OCI-LY1 (cell line): ENCODE measurements around the gene C1QTNF9.

ENCODE experiments used
- H2AFZ ChIP-seq: fragments of 200-600 bp; sonication (generic), shearing (Covaris generic); 2 replicates; pipeline ENCODE4 v1.6.0; 2014; ENCODE audit warnings: antibody characterized with exemption, mild to moderate bottlenecking, low read length
- H3F3A ChIP-seq: fragments of 200-600 bp; sonication (generic), shearing (Covaris generic); 2 replicates; pipeline ENCODE4 v1.6.0; 2014; ENCODE audit warnings: mild to moderate bottlenecking, antibody characterized with exemption, low read length, moderate library complexity; ENCODE audit not compliant: insufficient read depth
- H3K27ac ChIP-seq: fragments of 200-600 bp; sonication (generic); 2 replicates; pipeline ENCODE4 v1.5.1; 2014; ENCODE audit warnings: low read length, mixed run types, mild to moderate bottlenecking, low read depth; ENCODE audit not compliant: poor library complexity, severe bottlenecking
- H3K27me3 ChIP-seq: fragments of 200-600 bp; sonication (generic); 2 replicates; pipeline ENCODE4 v1.6.0; 2014; ENCODE audit warnings: antibody characterized with exemption, mild to moderate bottlenecking, low read length, moderate library complexity; ENCODE audit not compliant: insufficient read depth
- H3K36me3 ChIP-seq: fragments of 200-600 bp; sonication (generic); 2 replicates; pipeline ENCODE4 v1.6.1; 2014; ENCODE audit warnings: mild to moderate bottlenecking, antibody characterized with exemption, low read length, moderate library complexity, mixed read lengths; ENCODE audit not compliant: insufficient read depth
- H3K4me1 ChIP-seq: fragments of 200-600 bp; sonication (generic); 2 replicates; pipeline ENCODE4 v1.5.1; 2014; ENCODE audit warnings: mild to moderate bottlenecking, low read length, moderate library complexity; ENCODE audit not compliant: insufficient read depth, severe bottlenecking
- H3K4me2 ChIP-seq: fragments of 200-600 bp; sonication (generic), shearing (Covaris generic); 2 replicates; pipeline ENCODE4 v1.6.1; 2014; ENCODE audit warnings: low read length
- H3K4me3 ChIP-seq: fragments of 200-600 bp; sonication (generic); 2 replicates; pipeline ENCODE4 v1.5.1; 2014; ENCODE audit warnings: low read length, low read depth, mild to moderate bottlenecking, mixed read lengths; ENCODE audit not compliant: poor library complexity, severe bottlenecking
- H3K79me2 ChIP-seq: fragments of 200-600 bp; shearing (Covaris generic); 2 replicates; pipeline ENCODE4 v1.6.1; 2016; ENCODE audit warnings: mixed run types, low read length, mixed read lengths; ENCODE audit not compliant: insufficient read depth
- H3K9ac ChIP-seq: fragments of 200-600 bp; sonication (generic), shearing (Covaris generic); 2 replicates; pipeline ENCODE4 v1.6.1; 2014; ENCODE audit warnings: mild to moderate bottlenecking, low read length, mixed read lengths
- H3K9me2 ChIP-seq: fragments of 200-600 bp; sonication (generic), shearing (Covaris generic); 2 replicates; pipeline ENCODE4 v1.6.1; 2014; ENCODE audit warnings: low read depth, mild to moderate bottlenecking, low read length, mixed read lengths
- H3K9me3 ChIP-seq: fragments of 200-600 bp; shearing (Covaris generic); 2 replicates; pipeline ENCODE4 v1.6.1; 2014; ENCODE audit warnings: low read length, mixed read lengths
- H4K20me1 ChIP-seq: fragments of 200-600 bp; sonication (generic), shearing (Covaris generic); 2 replicates; pipeline ENCODE4 v1.6.0; 2016; ENCODE audit warnings: mild to moderate bottlenecking, low read length; ENCODE audit not compliant: insufficient read depth
- CTCF ChIP-seq: fragments of 200-600 bp; sonication (generic), shearing (Covaris generic); IDR thresholded peaks from 2 replicates; pipeline ENCODE4 v1.5.1; 2017; ENCODE audit warnings: mild to moderate bottlenecking, antibody characterized with exemption, low read length, moderate library complexity, mixed read lengths
- EZH2 ChIP-seq: fragments of 200-600 bp; sonication (generic), shearing (Covaris generic); IDR thresholded peaks from 2 replicates; pipeline ENCODE4 v1.8.0; 2017; ENCODE audit warnings: borderline replicate concordance, mixed run types, mild to moderate bottlenecking, antibody characterized with exemption, low read length, moderate library complexity, mixed read lengths

C1QTNF9 gene

DNA sequence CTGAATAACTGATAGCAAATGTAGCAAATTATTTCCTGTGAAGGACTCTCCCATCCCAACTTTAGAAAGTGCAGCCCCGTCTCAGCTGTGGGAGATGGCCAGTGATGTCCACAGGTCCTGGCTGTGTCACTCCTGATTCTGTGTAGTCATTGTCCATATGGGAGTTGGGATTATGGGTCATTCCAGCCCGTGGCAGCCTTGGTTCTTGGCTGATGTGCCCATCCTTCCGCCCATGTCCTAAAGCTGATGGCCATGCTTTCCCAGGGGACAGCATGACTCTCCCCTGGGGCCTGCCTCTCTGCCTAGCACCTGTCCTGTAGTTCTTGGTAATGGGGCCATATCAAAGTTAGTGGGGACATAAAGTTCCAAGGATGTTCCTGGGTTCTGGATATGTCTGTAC is 43.9 kb upstream of the C1QTNF9 start:
- Histone ChIP-seq H3K9ac (no peak overlapping the region), H3K27ac (no peak overlapping the region), H3K4me2 (no peak overlapping the region), H3K4me3 (no peak overlapping the region), H4K20me1 (no peaks in the 10 kb centered on the region), H3K27me3 (no peaks in the 10 kb centered on the region), H3K79me2 (no peaks in the 10 kb centered on the region), H2AFZ (no peak overlapping the region), H3K9me3 (no peaks in the 10 kb centered on the region), H3K9me2 (no peaks in the 10 kb centered on the region), H3K36me3 (no peaks in the 10 kb centered on the region), H3F3A (no peaks in the 10 kb centered on the region), H3K4me1 (no peaks in the 10 kb centered on the region)
- TF ChIP-seq EZH2 (no peak), CTCF (no peak)

DNA sequence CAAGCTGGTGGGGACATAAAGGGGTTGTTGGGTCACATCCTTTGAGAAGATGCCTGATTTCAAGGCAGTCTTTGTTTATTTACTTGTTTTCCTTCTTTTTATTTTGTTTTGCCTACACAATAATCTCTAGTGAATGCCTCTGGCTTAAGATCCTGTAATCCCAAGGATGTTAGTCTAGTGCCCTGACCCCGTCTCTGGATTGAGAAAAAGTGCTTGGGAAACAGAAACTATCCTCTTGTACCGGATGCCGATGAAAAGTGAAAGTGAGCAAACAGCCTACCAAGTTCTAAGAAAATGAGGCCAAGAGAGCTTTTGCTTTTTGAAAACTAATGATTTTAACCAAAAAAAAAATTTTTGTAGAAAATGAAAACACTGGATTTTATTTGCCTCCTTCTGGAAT is 42.1 kb upstream of the C1QTNF9 start:
- Histone ChIP-seq H3K4me2 (no peak overlapping the region), H3K9me3 (no peaks in the 10 kb centered on the region), H3K27ac (no peak overlapping the region), H3K4me3 (no peak overlapping the region), H4K20me1 (no peaks in the 10 kb centered on the region), H3F3A (no peaks in the 10 kb centered on the region), H3K9me2 (no peaks in the 10 kb centered on the region), H3K36me3 (no peaks in the 10 kb centered on the region), H3K79me2 (no peaks in the 10 kb centered on the region), H3K27me3 (no peaks in the 10 kb centered on the region), H2AFZ (no peak overlapping the region), H3K9ac (no peak overlapping the region), H3K4me1 (no peaks in the 10 kb centered on the region)
- TF ChIP-seq CTCF, result no peak

DNA sequence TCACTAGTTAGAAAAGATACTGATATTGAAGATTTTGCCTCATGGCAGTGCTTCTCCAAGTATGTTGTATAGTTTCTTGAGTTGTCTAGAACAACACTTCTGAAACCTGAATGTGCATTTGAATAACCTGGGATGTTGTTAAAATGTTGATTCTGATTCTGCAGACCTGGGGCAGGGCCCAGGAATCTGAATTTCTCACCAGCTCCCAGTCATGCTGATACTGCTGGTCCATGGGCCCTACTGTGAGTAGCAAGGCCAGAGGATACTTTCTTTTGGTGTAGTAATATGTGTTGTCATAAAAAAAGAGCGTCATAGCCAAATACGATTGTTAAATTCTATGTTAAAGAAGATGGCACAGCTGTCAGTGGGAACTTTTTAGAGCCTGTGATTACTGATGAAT is 41.6 kb upstream of the C1QTNF9 start:
- TF ChIP-seq EZH2 (no peak), CTCF (no peak)
- Histone ChIP-seq H3K27ac (no peak overlapping the region), H3K36me3 (no peaks in the 10 kb centered on the region), H3K4me2 (no peak overlapping the region), H3K79me2 (no peaks in the 10 kb centered on the region), H3K27me3 (no peaks in the 10 kb centered on the region), H4K20me1 (no peaks in the 10 kb centered on the region), H3K9me3 (no peaks in the 10 kb centered on the region), H3F3A (no peaks in the 10 kb centered on the region), H3K9me2 (no peaks in the 10 kb centered on the region), H3K9ac (no peak overlapping the region), H3K4me3 (no peak overlapping the region), H3K4me1 (no peaks in the 10 kb centered on the region), H2AFZ (no peak overlapping the region)
